PFSK-1 (cell line): ENCODE data around the gene CPVL.

ENCODE experiments used
- POLR2AphosphoS5 ChIP-seq: IDR thresholded peaks from 2 replicates; pipeline ENCODE4 v1.6.1; 2012; ENCODE audit warnings: low read depth, mild to moderate bottlenecking, control low read depth, low read length, moderate library complexity
- TAF1 ChIP-seq: IDR thresholded peaks from 2 replicates; pipeline ENCODE4 v1.6.1; 2012; ENCODE audit warnings: low read length, control low read depth, borderline replicate concordance; ENCODE audit not compliant: insufficient read depth

GRCh38 chr7:29013082-29013695 is 133.1 kb downstream of the CPVL start:
- no peak for TF ChIP-seq POLR2AphosphoS5
- TF ChIP-seq TAF1: no peak
